ENCODE measurements around the gene SENP2. TPM values are rescaled to one million over a fixed set of nuclear protein-coding genes. Genes with fewer than 3 reads are reported as not detected.

SENP2 gene
- total and polyA plus RNA-seq, 10 of the 15 experiments (the other 5 are each of a cell fraction or from before 2014, with no cell fraction given): 9.0 to 42.7 (median 25.1) TPM

- Histone ChIP-seq H3K4me3 (no peak overlapping the region), H3K79me2 (ENCODE audit: control insufficient read depth, insufficient read depth, low read length) (no peaks in the 10 kb centered on the region), H3K27me3 (replicated peaks in 1 of 2; ENCODE audit: control insufficient read depth in 2 of 2, insufficient read depth in 2 of 2, low read length in 1 of 2) (no peaks in the 10 kb centered on the region), H3K9ac (ENCODE audit: control insufficient read depth, insufficient read depth, low read length) (no peak overlapping the region), H3K4me2 (ENCODE audit: control insufficient read depth, insufficient read depth) (no peak overlapping the region), H3K4me1 (ENCODE audit: control insufficient read depth, insufficient read depth, low read length) (peaks cover 12% of the 10 kb centered on the region), H3K9me3 (replicated peaks; ENCODE audit: control insufficient read depth, insufficient read depth, low read length) (no peaks in the 10 kb centered on the region), H3K27ac (ENCODE audit: control insufficient read depth, insufficient read depth) (no peak overlapping the region), H2AFZ (ENCODE audit: control insufficient read depth, low read depth, low read length) (no peak overlapping the region), H4K20me1 (ENCODE audit: control insufficient read depth, insufficient read depth) (no peaks in the 10 kb centered on the region), H3K36me3 (ENCODE audit: control insufficient read depth in 2 of 2, insufficient read depth in 2 of 2, low read length in 1 of 2) (no peaks in the 10 kb centered on the region)
- ChIA-PET POLR2A (interaction anchor here (0.7 to 1.2 kb wide), 2 partner anchors 15 to 566 kb away, joined by 3 to 5 read pairs; no protein-coding TSS in a partner anchor), SMC1A (ENCODE audit: uncharacterized antibody, unreplicated experiment) (no interaction called here), RAD21 (ENCODE audit: unreplicated experiment) (no interaction called here), CTCF (no interaction called here)
- WGBS (ENCODE audit: insufficient coverage, insufficient replicate concordance, low lambda C conversion rate, missing lambda C conversion rate): 91% methylated on average over 7 of the region's 7 CpGs
- ATAC-seq (no peak), FAIRE-seq (no peak), DNase-seq (ENCODE audit: low read depth, low spot score) (no peak)
- BruUV-seq (replicated peaks): no TSS peak
- intact Hi-C loops (cut with micrococcal nuclease; ENCODE audit: unreplicated experiment) (no loop called here), in situ Hi-C loops (cut with MboI) (no loop called here)
- TF ChIP-seq, protein P1, sequence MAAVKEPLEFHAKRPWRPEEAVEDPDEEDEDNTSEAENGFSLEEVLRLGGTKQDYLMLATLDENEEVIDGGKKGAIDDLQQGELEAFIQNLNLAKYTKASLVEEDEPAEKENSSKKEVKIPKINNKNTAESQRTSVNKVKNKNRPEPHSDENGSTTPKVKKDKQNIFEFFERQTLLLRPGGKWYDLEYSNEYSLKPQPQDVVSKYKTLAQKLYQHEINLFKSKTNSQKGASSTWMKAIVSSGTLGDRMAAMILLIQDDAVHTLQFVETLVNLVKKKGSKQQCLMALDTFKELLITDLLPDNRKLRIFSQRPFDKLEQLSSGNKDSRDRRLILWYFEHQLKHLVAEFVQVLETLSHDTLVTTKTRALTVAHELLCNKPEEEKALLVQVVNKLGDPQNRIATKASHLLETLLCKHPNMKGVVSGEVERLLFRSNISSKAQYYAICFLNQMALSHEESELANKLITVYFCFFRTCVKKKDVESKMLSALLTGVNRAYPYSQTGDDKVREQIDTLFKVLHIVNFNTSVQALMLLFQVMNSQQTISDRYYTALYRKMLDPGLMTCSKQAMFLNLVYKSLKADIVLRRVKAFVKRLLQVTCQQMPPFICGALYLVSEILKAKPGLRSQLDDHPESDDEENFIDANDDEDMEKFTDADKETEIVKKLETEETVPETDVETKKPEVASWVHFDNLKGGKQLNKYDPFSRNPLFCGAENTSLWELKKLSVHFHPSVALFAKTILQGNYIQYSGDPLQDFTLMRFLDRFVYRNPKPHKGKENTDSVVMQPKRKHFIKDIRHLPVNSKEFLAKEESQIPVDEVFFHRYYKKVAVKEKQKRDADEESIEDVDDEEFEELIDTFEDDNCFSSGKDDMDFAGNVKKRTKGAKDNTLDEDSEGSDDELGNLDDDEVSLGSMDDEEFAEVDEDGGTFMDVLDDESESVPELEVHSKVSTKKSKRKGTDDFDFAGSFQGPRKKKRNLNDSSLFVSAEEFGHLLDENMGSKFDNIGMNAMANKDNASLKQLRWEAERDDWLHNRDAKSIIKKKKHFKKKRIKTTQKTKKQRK (IDR thresholded peaks at IDR 0.05; ENCODE audit: low read depth, low read length): no peak
- TF ChIP-seq ZBTB40 (IDR thresholded peaks at IDR 0.05; ENCODE audit: borderline replicate concordance) (no peak), NBN (IDR thresholded peaks at IDR 0.05) (no peak), FOXM1 (IDR thresholded peaks at IDR 0.05; ENCODE audit: low read depth, low read length) (no peak), NFYA (IDR thresholded peaks at IDR 0.05; ENCODE audit: borderline replicate concordance, low read depth, low read length) (no peak), SMARCA5 (IDR thresholded peaks at IDR 0.05) (no peak), DPF2 (IDR thresholded peaks at IDR 0.05) (no peak), JUND (IDR thresholded peaks at IDR 0.05; ENCODE audit: low read depth, low read length) (no peak), PBX3 (IDR thresholded peaks at IDR 0.05; ENCODE audit: insufficient replicate concordance, low read depth, low read length) (no peak), SMC3 (IDR thresholded peaks at IDR 0.05; ENCODE audit: borderline replicate concordance, low read length) (no peak), ATF3 (IDR thresholded peaks at IDR 0.05; ENCODE audit: borderline replicate concordance, extremely low read depth, low read depth, low read length) (no peak)
- TF ChIP-seq, protein P2, sequence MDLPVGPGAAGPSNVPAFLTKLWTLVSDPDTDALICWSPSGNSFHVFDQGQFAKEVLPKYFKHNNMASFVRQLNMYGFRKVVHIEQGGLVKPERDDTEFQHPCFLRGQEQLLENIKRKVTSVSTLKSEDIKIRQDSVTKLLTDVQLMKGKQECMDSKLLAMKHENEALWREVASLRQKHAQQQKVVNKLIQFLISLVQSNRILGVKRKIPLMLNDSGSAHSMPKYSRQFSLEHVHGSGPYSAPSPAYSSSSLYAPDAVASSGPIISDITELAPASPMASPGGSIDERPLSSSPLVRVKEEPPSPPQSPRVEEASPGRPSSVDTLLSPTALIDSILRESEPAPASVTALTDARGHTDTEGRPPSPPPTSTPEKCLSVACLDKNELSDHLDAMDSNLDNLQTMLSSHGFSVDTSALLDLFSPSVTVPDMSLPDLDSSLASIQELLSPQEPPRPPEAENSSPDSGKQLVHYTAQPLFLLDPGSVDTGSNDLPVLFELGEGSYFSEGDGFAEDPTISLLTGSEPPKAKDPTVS (IDR thresholded peaks at IDR 0.05; ENCODE audit: low read depth, low read length): no peak
- TF ChIP-seq, protein P3, sequence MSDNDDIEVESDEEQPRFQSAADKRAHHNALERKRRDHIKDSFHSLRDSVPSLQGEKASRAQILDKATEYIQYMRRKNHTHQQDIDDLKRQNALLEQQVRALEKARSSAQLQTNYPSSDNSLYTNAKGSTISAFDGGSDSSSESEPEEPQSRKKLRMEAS (IDR thresholded peaks at IDR 0.05; ENCODE audit: low read depth, low read length): no peak
Measured at GRCh38 chr3:185540695-185541094, 45.4 kb upstream of the SENP2 start.

Data from GM12878 (cell line).